ENCODE results near the gene GRID1. TPM values are rescaled to one million over a fixed set of nuclear protein-coding genes. Genes with fewer than 3 reads are reported as not detected.

GRID1 gene
- total and polyA plus RNA-seq, 10 of the 15 experiments (the other 5 are each of a cell fraction or from before 2014, with no cell fraction given): 0.04 to 0.62 (median 0.08) TPM; not detected in 5

DNA sequence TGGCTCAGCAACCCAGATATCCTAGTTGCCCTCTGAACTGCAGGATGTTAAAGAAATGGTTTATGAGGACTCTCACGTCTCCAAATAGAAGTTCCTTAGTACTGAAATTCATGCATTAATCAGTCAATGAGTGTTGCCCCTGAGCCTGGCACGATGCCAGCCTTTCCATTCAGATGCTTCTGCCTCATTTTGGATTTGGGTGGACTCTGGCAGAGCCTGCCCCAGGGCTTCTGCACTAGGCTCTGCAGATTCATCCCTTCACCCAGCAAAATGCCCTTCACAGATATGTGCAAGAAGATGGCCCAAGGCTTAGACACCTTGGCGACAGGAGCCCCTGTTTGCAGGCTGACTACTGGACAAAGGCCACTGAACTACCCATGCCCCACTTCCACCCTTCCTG lies 747.8 kb downstream of the GRID1 start:
- FAIRE-seq (no peak), ATAC-seq (no peak), DNase-seq (ENCODE audit: low read depth, low spot score) (no peak)
- H2AFZ ChIP-seq (ENCODE audit: control insufficient read depth, low read depth, low read length): no peak overlapping the region
- intact Hi-C loops (cut with micrococcal nuclease; ENCODE audit: unreplicated experiment): no loop called here
- no peak overlapping the region for H3K9ac ChIP-seq (ENCODE audit: control insufficient read depth, insufficient read depth, low read length)
- no peaks in the 10 kb centered on the region for H4K20me1 ChIP-seq (ENCODE audit: control insufficient read depth, insufficient read depth)
- TF ChIP-seq PAX8 (IDR thresholded peaks at IDR 0.05) (no peak), STAT3 (IDR thresholded peaks at IDR 0.05; ENCODE audit: low read depth, low read length) (no peak), ZBED1 (IDR thresholded peaks at IDR 0.05; ENCODE audit: borderline replicate concordance) (no peak), CHD4 (IDR thresholded peaks at IDR 0.05) (no peak)
- TF ChIP-seq, protein P1, sequence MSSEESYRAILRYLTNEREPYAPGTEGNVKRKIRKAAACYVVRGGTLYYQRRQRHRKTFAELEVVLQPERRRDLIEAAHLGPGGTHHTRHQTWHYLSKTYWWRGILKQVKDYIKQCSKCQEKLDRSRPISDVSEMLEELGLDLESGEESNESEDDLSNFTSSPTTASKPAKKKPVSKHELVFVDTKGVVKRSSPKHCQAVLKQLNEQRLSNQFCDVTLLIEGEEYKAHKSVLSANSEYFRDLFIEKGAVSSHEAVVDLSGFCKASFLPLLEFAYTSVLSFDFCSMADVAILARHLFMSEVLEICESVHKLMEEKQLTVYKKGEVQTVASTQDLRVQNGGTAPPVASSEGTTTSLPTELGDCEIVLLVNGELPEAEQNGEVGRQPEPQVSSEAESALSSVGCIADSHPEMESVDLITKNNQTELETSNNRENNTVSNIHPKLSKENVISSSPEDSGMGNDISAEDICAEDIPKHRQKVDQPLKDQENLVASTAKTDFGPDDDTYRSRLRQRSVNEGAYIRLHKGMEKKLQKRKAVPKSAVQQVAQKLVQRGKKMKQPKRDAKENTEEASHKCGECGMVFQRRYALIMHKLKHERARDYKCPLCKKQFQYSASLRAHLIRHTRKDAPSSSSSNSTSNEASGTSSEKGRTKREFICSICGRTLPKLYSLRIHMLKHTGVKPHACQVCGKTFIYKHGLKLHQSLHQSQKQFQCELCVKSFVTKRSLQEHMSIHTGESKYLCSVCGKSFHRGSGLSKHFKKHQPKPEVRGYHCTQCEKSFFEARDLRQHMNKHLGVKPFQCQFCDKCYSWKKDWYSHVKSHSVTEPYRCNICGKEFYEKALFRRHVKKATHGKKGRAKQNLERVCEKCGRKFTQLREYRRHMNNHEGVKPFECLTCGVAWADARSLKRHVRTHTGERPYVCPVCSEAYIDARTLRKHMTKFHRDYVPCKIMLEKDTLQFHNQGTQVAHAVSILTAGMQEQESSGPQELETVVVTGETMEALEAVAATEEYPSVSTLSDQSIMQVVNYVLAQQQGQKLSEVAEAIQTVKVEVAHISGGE (CRISPR knock-in tag; IDR thresholded peaks at IDR 0.05): no peak
- no peaks in the 10 kb centered on the region for H3K27me3 ChIP-seq (replicated peaks in 1 of 2; ENCODE audit: control insufficient read depth in 2 of 2, insufficient read depth in 2 of 2, low read length in 1 of 2)
- ChIA-PET POLR2A (no interaction called here), SMC1A (ENCODE audit: uncharacterized antibody, unreplicated experiment) (no interaction called here), RAD21 (ENCODE audit: unreplicated experiment) (no interaction called here), CTCF (no interaction called here)
- no peaks in the 10 kb centered on the region for H3K9me3 ChIP-seq (replicated peaks; ENCODE audit: control insufficient read depth, insufficient read depth, low read length)
- no peaks in the 10 kb centered on the region for H3K79me2 ChIP-seq (ENCODE audit: control insufficient read depth, insufficient read depth, low read length)
- in situ Hi-C loops (cut with MboI): no loop called here
- no TSS peak for BruUV-seq (replicated peaks)
- no peaks in the 10 kb centered on the region for H3K4me1 ChIP-seq (ENCODE audit: control insufficient read depth, insufficient read depth, low read length)
- WGBS (ENCODE audit: insufficient coverage, insufficient replicate concordance, low lambda C conversion rate, missing lambda C conversion rate): 25% methylated on average over 3 of the region's 3 CpGs
- no peaks in the 10 kb centered on the region for H3K36me3 ChIP-seq (ENCODE audit: control insufficient read depth in 2 of 2, insufficient read depth in 2 of 2, low read length in 1 of 2)
- H3K4me2 ChIP-seq (ENCODE audit: control insufficient read depth, insufficient read depth): no peak overlapping the region
- H3K4me3 ChIP-seq: no peak overlapping the region
- H3K27ac ChIP-seq (ENCODE audit: control insufficient read depth, insufficient read depth): no peak overlapping the region
